NCI-H1436 treated with DMSO at 0.1 percent for 48 hours (cell line): ENCODE measurements around the gene ZNF646.

Source experiments
- DNase-seq: peaks from one replicate; lab custom pipeline; 2025; lab: John Stamatoyannopoulos, UW

ZNF646 gene, protein sequence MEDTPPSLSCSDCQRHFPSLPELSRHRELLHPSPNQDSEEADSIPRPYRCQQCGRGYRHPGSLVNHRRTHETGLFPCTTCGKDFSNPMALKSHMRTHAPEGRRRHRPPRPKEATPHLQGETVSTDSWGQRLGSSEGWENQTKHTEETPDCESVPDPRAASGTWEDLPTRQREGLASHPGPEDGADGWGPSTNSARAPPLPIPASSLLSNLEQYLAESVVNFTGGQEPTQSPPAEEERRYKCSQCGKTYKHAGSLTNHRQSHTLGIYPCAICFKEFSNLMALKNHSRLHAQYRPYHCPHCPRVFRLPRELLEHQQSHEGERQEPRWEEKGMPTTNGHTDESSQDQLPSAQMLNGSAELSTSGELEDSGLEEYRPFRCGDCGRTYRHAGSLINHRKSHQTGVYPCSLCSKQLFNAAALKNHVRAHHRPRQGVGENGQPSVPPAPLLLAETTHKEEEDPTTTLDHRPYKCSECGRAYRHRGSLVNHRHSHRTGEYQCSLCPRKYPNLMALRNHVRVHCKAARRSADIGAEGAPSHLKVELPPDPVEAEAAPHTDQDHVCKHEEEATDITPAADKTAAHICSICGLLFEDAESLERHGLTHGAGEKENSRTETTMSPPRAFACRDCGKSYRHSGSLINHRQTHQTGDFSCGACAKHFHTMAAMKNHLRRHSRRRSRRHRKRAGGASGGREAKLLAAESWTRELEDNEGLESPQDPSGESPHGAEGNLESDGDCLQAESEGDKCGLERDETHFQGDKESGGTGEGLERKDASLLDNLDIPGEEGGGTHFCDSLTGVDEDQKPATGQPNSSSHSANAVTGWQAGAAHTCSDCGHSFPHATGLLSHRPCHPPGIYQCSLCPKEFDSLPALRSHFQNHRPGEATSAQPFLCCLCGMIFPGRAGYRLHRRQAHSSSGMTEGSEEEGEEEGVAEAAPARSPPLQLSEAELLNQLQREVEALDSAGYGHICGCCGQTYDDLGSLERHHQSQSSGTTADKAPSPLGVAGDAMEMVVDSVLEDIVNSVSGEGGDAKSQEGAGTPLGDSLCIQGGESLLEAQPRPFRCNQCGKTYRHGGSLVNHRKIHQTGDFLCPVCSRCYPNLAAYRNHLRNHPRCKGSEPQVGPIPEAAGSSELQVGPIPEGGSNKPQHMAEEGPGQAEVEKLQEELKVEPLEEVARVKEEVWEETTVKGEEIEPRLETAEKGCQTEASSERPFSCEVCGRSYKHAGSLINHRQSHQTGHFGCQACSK (N-terminal part only)

DNA sequence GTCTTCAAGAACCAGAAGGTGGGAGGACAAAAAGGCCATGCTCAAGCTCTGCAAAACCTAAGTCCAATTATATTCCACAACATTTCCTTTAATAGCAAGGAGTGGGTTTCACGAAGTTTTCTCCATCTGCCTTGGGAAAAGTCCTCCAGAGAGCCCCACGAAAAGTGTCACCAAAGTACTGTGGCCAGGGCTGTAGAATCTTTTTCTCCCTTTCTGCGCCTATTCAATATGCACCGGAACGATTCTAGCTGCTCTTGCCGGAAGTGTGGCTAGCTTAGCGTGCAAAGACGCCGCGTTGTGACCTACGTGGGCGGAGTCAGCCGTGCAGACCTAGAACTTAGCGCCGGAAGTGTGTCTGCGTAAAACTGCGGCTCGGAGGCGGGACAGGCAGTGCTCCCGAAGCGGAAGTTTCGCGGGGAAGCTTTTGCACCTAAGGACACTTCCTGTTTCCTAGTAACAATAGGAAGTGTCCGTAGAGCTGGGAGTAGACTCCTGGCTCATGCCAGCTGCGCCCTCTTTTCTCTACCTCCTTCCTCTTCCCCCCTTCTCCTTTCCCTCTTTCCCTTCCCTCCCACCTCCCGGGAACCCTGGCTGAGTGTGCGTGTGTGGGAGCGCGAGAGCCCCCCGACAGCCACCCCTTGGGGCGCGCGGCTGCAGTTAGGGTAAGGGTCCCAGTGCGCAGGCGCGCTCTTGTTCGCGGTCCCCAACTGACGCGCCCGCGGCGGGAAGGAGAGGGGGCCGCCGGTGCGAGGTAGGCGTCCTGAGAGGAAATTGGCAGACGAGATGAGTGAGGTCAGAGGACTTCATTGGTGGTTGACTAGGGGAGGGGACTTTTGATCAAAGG, at the start of gene ZNF646, which contains the start of gene ZNF668:
Gene ZNF646 (plus strand): TSS at position 453 of the 844 bp plus-strand sequence. CDS start 1,903 bp downstream, outside the sequence.
Gene ZNF668 (minus strand): TSS at position 271 of the 844 bp plus-strand sequence. CDS start 9,781 bp downstream, outside the sequence.
- peak; percentile 97 for DNase-seq

DNA sequence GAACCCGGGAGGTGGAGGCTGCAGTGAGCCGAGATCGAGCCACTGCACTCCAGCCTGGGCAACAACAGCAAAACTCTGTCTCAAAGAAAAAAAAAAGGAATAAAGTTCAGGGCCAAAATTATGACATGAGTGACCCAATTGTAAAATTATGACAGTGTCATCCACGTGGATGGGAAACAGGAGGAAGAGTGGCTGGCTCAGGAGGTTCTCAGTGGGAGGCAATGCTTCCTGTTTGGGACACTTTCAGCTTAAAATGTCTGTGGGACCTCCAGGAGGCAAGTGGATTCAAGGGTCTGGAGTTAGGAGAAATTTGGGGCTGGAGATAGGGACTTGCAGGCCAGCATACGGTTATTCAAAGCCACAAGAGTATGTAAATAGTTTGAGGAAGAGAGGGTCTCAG, 48.9 kb upstream of the ZNF646 start:
- DNase-seq: no peak

DNA sequence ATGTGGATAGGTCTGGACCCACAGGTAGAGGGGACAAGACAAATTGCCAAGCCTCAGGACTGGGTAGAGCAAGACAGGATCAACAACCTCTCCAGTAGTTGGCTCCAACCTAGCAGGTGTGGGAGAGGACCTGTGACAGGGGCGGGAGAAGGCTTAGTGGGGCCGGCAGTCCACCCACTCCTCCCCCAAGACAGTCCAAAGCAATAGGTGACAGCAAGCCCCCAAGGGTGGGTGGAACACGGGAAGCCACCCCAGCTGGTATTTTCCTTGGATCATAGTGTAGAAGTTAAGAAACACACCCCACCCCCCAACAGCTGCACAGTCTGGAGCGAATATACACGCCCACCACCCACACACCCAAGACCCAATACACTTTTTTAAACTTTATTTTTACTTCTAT, 45.0 kb upstream of the ZNF646 start:
- no peak for DNase-seq

DNA sequence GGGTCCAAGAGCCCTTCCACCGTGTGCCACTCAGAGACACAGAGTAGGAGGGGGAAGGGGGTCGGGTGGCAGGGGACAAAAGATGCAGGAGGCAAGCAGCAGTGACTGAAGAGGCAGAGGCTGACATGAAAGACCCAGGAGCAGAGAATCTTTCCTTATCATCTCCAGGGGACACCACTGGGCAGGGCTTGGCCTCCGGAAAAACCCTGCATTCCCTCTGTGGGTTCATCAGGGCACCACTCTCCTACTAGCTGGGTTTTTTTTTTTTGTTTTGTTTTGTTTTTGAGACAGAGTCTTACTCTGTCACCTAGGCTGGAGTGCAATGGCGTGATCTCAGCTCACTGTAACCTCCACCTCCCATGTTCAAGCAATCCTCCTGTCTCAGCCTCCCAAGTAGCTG, 42.9 kb upstream of the ZNF646 start:
- no peak for DNase-seq

DNA sequence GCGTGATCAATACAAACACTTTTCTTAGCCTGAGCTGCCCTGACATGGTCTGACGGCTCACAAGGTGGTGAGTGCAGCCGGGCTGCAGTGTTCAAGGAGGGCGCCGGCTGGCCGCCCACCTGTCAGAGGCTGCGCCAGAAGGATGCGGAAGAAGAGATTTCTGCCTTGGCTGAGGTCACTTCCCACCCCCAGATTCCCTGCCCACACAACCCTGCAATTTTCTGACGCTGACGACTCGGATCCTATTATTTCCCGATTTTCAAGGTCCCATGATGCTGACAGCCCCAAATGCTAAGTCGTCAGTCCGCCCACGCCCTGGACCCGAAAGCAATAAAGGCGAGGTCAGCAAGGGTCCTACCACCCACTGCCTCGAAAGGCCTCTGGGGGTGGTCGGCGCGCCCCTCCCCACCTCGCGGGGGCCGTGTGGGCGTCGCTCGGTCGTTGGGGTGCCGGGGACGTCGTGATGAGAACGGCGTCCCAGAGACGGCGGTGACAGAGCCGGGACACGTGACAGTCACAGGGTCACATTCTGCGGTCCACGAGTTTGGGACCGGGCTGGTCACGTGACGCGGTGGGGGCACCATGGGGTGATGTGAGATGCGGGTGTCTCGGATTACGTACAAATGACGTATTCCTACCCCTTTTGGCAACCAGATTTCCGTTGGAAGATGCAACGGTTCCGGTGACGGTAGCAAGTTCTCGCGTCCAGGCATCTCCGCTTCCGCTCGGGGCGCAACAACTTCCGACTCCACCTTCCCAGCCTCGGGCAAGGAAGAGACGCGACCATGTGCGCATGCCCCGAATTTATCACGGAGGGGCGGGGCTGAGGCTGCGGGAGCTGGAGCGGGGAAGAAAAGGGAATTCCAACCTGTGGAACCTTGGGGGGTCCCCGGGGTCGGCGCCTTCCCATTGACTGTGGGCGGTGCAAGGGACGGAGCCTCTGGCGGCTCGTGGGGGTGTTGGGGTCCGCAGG, 41.2 kb upstream of the ZNF646 start, which contains the start of gene STX4:
Gene STX4 (plus strand): TSS at position 823 of the 973 bp plus-strand sequence. CDS start 248 bp downstream, outside the sequence.
- peak; percentile 63 for DNase-seq

DNA sequence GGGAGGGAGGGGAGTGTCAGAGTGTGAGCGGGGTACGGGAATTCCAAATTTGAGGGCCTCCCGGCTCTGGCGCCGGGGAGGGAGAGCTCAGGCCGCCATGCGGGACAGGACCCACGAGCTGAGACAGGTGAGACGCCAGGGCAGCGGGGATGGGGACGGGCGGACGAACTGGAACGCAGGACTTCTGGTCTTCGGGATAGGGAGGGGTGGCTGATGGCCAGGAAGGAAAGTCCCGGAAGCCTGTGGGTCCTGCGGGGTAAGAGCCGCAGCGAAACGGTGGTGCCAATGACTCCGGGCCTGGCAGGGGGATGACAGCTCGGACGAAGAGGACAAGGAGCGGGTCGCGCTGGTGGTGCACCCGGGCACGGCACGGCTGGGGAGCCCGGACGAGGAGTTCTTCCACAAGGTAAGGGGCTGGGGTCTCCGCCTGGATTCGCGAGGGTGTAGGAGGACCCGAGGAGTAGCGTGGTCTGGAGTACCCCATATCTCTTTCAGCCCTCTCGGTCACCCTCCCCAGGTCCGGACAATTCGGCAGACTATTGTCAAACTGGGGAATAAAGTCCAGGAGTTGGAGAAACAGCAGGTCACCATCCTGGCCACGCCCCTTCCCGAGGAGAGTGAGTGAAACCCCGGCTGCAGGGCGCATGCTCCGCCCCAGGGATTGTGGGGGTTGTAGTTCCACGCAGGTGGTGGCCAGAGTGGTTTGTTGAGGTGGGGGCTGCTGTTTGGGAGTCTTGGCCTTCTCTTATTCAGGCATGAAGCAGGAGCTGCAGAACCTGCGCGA, 40.3 kb upstream of the ZNF646 start:
- peak; percentile 10 for DNase-seq

DNA sequence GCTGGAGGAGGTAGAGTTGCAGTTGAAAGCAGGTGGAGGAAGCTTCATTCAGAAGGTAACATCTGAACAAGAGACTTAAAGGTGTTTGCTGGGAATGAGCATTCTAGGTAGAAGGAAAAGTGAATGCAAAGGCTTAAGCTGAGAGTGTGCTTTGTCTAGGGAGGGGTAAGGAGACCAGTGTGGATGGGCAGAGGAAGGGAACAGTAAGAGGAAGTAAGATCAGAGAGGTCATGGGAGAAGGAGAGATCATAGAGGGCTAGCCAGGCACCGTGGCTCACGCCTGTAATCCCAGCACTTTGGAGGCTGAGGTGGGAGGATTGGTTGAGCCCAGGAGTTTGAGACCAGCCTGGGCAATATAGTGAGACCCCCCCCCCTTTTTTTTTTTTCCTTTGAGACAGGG, 37.5 kb upstream of the ZNF646 start:
- no peak for DNase-seq

DNA sequence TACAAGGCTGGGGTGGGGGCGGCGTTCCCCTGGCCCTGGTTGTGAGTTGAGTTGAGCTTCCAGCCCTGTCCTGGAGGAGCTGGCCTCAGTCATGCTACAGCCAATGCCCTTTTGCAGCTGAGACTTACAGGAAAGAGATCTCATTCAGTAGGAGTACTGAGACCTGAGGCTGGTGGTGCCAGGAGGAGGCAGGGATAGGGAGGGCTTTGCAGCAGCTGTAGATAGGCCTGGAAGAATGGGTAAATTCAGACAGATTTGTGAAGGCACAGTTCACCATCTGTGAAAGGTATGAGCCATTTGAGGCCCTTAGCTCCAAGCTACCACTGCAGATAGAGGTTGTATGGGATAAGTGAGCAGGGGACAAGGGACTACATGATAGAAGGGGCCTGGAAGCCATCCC, 35.2 kb upstream of the ZNF646 start:
- no peak for DNase-seq

DNA sequence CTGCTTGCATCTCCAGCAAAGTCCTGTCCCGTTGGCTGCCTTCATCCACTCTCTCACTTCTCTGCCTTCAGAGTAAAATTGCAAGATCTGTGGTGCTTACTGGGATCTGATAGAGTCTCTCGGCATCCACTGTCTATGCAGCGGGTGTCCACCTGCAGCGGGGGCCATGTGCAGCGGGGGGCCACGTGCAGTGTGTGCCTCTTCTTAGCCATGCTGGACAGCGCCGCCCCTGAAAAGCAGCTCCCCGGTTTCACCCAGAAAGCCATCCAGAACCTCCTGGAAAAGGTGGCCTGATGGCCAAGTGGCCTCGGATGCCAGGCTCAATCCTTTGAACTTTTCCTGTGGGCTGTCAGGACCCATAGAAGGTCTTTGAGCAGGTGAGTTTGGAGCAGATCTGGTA, 31.4 kb upstream of the ZNF646 start:
- no peak for DNase-seq

DNA sequence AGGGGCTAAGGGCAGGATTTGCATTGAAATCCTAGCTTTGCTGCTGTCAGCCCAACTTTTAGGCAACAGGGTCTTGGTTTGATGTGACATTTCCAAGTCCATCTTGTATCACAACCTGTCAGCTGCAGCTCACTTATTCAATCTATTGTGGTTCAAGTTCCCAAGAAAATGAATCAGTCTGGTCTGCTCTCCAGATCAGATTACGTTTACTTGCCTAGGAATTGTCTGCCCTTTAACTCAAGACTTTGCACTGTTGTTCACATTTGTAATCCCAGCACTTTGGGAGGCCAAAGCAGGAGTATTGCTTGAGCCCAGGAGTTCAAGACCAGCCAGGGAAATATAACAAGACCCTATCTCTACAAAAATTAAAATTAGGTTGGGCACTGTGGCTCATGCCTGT, 30.9 kb upstream of the ZNF646 start:
- DNase-seq: no peak

DNA sequence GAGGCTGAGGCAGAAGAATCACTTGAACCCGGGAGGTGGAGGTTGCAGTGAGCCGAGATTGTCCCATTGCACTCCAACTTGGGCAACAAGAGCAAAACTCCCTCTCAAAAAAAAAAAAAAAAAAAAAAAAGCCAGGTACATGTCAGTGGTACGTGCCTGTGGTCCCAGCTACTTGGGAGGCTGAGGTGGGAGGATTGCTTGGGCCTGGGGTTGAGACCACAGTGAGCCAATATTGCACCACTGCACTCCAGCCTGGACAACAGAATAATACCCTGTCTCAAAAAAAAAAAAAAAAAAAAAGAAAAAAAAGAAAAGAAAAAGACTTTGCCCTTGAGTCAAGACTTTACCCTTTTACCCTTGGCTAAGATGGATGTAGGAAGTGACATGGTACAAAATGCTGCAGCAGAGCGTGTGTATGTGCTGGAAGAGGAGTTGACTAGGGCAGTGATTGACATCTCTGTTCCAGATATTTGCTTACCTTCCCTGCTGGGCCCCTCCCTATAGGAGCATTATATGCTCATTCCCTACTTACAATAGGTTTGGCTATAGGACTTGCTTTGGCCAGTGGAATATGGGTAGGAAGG, 30.2 kb upstream of the ZNF646 start:
- no peak for DNase-seq

DNA sequence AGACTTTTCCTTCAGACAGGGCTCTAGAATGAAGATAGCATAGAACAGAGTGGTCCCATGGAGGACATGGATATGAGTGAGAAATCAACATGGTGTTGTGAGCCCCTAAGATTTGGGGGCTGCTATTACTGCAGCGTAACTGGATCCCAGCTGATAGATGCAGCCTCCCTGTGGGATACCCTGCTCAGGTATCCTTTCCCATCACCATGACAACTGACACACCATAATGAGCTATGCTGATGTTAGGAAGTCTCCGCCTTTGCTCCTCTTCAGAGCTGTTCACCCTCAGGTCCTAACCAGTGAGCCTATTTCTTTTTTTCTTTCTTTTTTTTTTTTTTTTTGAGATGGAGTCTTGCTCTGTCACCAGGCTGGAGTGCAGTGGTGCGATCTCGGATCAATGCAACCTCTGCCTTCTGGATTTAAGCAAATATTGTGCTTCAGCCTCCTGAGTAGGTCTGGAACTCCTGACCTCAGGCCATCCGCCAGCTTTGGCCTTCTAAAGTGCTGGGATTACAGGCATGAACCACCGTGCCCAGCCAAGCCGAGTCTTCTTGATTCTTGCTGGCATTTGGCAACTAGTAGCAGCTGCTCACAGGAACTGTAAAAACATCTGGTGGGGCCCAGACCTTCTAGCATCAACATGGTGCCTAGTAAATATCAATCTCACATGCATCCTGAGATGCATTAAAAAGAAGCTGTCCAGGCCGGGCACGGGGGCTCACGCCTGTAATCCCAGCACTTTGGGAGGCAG, 23.8 kb upstream of the ZNF646 start:
- DNase-seq: no peak

DNA sequence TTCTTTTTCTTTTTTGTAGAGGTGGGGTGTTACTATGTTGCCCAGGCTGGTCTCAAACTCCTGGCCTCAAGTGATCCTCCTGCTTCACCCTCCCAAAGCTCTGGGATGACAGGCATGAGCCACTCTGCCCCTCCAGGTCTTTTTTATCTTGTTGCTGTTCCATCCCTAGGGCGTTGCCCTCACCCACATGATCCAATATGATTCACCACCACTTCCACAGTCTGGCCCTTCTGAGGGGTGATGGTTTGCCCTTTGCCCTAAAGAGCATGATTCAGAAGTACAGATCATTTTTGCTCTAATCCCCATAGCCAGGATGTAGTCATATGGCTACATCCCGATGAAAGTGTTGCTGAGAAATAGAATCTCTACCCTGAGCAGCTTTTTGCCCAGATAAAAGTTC, 22.1 kb upstream of the ZNF646 start:
- DNase-seq: no peak

DNA sequence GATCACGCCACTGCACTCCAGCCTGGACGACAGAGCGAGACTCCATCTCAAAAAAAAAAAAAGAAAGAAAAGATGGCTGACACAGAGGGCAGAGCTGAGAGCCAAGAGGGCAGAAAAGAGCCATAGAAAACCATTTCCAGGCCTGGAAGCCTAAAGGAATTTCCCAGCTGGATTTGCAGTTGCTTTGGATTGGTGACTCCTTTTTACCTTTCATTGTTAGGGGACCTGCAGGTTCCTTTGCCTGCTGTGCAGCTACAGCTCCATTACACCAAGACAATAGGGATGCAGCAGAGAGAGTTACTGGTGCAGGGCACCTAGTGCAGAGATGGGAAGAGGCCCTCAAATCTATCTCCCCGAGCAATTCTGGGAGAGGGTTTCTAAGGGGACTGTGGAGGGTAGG, 18.6 kb upstream of the ZNF646 start:
- DNase-seq: no peak

DNA sequence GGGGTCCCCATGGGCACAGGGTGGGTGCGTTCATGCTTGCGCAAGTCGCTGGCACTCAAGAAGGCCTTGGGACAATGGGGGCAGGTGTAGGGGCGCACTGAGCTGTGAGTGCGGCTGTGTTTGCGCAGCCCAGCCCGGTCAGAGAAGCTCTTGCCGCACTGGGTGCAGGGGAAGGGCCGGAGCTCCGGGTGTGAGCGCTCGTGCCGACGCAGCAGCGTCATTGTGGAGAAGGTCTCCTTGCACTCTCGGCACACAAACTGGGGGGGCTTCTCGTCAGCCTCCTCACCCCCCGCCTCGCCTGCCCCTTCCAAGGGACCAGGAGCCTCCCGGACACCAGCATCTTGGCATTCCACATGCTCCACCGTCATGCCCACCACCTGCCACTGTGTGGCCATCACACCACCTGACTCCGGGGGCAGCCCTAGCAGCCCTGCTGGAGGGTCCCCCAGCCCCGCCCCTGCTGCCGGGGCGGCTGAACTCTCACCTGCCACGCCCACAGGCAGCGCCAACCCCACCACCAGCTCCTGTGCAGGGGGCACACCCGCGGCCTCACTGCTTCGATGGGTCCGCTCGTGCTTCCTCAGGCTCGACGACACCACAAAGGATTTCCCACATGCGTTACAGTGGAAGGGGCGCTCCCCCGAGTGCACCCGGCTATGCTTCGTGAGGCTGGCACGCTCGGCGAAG, 13.0 kb upstream of the ZNF646 start:
- no peak for DNase-seq

DNA sequence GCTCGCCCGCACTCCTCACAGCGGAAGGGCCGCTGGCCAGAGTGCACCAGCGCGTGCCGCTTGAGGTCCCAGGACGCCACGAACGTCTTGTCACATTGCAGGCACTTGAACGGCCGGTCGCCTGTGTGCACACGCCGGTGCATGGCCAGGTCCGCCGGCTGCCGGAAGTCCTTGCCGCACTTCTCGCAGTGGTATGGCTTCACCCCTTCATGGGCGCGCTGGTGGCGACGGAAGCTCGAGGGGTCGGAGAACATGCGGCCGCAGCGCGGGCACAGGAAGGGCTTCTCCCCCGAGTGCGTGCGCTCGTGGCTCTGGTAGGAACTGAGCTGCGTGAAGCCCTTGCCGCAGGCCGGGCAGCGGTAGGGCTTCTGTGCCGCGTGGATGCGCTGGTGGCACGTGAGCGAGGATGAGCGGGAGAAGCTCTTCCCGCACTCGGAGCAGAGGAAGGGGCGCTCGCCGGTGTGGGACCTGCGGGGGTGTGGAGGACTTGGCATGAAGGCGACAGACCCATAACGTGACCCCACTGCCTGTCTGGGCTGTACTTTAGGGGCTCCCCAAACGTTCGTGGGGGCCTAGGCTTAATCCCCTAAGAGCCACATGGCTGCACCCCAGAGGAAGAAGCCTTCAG, 12.3 kb upstream of the ZNF646 start:
- no peak for DNase-seq

DNA sequence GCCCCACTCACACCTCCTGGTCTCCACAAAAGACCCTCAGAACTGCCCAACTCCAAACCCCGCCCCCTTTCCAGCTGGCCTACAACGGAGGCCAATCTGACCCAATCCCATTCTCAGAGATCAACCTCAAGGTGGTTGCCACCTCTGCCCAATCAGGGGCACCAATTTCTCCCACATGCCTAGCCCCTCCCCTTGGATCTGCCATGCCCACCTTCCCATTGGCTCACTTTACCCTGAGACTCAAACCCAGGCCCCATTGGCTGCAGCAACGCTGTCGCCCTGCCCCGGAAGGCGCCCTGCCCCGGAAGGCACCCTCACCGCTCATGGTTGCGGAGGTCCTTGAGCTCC, 10.8 kb upstream of the ZNF646 start:
- DNase-seq: no peak
